A549 (cell line): ENCODE results near the gene FERMT3. TPM values are rescaled to one million over a fixed set of nuclear protein-coding genes. Genes with fewer than 3 reads are reported as not detected.

Experiments used
- ATAC-seq, 2 experiments: fragments of 200-7000 bp in 1 of 2; fragments of >200 bp in 1 of 2; cut with Nextera tagmentation in 1 of 2; cut with Tn5 transposase in 1 of 2; 3 replicates each; pipeline versions ENCODE4 v1.8.0 to v1.9.1; 2018 to 2020; ENCODE audit warnings: mild to moderate bottlenecking in 1 of 2, moderate library complexity in 1 of 2
- CTCF ChIA-PET: fragments of 300-600 bp; sonication (Branson Sonifier 250); formaldehyde crosslinking; extraction: SDS; loops from one replicate; lab custom pipeline; 2021; ENCODE audit warnings: antibody characterized with exemption, inconsistent platforms; lab: Yijun Ruan, JAX
- POLR2A ChIA-PET: fragments of 350-600 bp; formaldehyde crosslinking; extraction: SDS; loops from one replicate; lab custom pipeline; 2021; ENCODE audit warnings: antibody characterized with exemption, inconsistent platforms; lab: Yijun Ruan, JAX
- DNase-seq, 2 experiments: peaks; one replicate each; pipeline versions ENCODE4 v3.0.0 to v3.0.0-alpha.2; 2011 to 2016; ENCODE audit warnings: low read depth in 1 of 2, low spot score in 1 of 2
- FAIRE-seq: peaks from 2 replicates; lab custom pipeline; 2011; peaks lifted over from hg19 to GRCh38; lab: Jason Lieb, UNC
- H3K27ac ChIP-seq, 2 experiments: fragments of >200 bp; sonication (Bioruptor Twin); formaldehyde crosslinking; 3 replicates each; pipeline ENCODE4 v1.5.1; 2016 to 2017
- H3K4me1 ChIP-seq: fragments of >200 bp; sonication (Bioruptor Twin); formaldehyde crosslinking; 3 replicates; pipeline ENCODE4 v1.6.1; 2016
- H3K4me2 ChIP-seq: fragments of >200 bp; sonication (Bioruptor Twin); formaldehyde crosslinking; 3 replicates; pipeline ENCODE4 v1.6.1; 2016
- H3K4me3 ChIP-seq: fragments of >200 bp; sonication (Bioruptor Twin); formaldehyde crosslinking; 3 replicates; pipeline ENCODE4 v1.5.1; 2016
- H3K9me3 ChIP-seq: fragments of >200 bp; sonication (Bioruptor Twin); formaldehyde crosslinking; 3 replicates; pipeline ENCODE4 v1.6.1; 2016
- BHLHE40 ChIP-seq: IDR thresholded peaks from 2 replicates; pipeline ENCODE4 v1.6.1; 2012; ENCODE audit warnings: low read depth, low read length, inconsistent platforms
- CEBPB ChIP-seq, 2 experiments: fragments of >200 bp in 1 of 2; sonication (Bioruptor Twin) in 1 of 2; formaldehyde crosslinking in 1 of 2; IDR thresholded peaks; 2 replicates each; pipeline ENCODE4 v1.6.1; 2012 to 2016
- EHF ChIP-seq: fragments of 250-450 bp; sonication (Bioruptor Pico); IDR thresholded peaks from 2 replicates; pipeline ENCODE4 v1.5.0; 2020; ENCODE audit warnings: mild to moderate bottlenecking
- EHMT2 ChIP-seq: fragments of 200-600 bp; sonication (generic); IDR thresholded peaks from 2 replicates; pipeline ENCODE4 v1.6.1; 2016; ENCODE audit warnings: antibody characterized with exemption, low read depth, mild to moderate bottlenecking, moderate library complexity
- EP300 ChIP-seq, 2 experiments: fragments of >200 bp; sonication (Bioruptor Twin); formaldehyde crosslinking; IDR thresholded peaks; 2 replicates in 1 of 2; 3 replicates in 1 of 2; pipeline ENCODE4 v1.6.1; 2016 to 2017
- ESRRA ChIP-seq: fragments of 150-350 bp; IDR thresholded peaks from 2 replicates; pipeline ENCODE4 v1.6.1; 2014; ENCODE audit warnings: mild to moderate bottlenecking, low read length, borderline replicate concordance
- FOSB ChIP-seq: fragments of 250-450 bp; sonication (Bioruptor Pico); IDR thresholded peaks from 2 replicates; pipeline ENCODE4 v1.5.0; 2020; ENCODE audit warnings: mild to moderate bottlenecking, moderate library complexity
- FOSL2 ChIP-seq, 2 experiments: fragments of 450-650 bp in 1 of 2; fragments of >200 bp in 1 of 2; sonication (Bioruptor Twin) in 1 of 2; formaldehyde crosslinking; IDR thresholded peaks; 2 replicates each; pipeline versions ENCODE4 v1.5.0 to v1.6.1; 2016 to 2020; ENCODE audit warnings: mild to moderate bottlenecking in 1 of 2, moderate library complexity in 1 of 2
- FOXS1 ChIP-seq: fragments of 250-450 bp; sonication (Bioruptor Pico); IDR thresholded peaks from 2 replicates; pipeline ENCODE4 v1.5.0; 2020; ENCODE audit warnings: mild to moderate bottlenecking, moderate library complexity
- HDAC2 ChIP-seq: fragments of 200-600 bp; sonication (generic); IDR thresholded peaks from 2 replicates; pipeline ENCODE4 v1.6.1; 2016
- HOXA7 ChIP-seq: fragments of 250-450 bp; sonication (Bioruptor Pico); IDR thresholded peaks from 2 replicates; pipeline ENCODE4 v1.5.0; 2020; ENCODE audit warnings: mild to moderate bottlenecking, moderate library complexity
- HOXB13 ChIP-seq: fragments of 250-450 bp; sonication (Bioruptor Pico); IDR thresholded peaks from 2 replicates; pipeline ENCODE4 v1.5.0; 2020; ENCODE audit warnings: low read depth, mild to moderate bottlenecking, moderate library complexity
- JUN ChIP-seq, 2 experiments: fragments of >200 bp; sonication (Bioruptor Twin); formaldehyde crosslinking; IDR thresholded peaks; 2 replicates in 1 of 2; 3 replicates in 1 of 2; pipeline ENCODE4 v1.6.1; 2016 to 2017
- KDM5A ChIP-seq: fragments of 200-600 bp; sonication (generic); IDR thresholded peaks from 2 replicates; pipeline ENCODE4 v1.6.1; 2016; ENCODE audit warnings: antibody characterized with exemption, mild to moderate bottlenecking
- MAX ChIP-seq: IDR thresholded peaks from 2 replicates; pipeline ENCODE4 v1.6.1; 2012
- MAZ ChIP-seq: fragments of 150-350 bp; IDR thresholded peaks from 2 replicates; pipeline ENCODE4 v1.6.1; 2014; ENCODE audit warnings: antibody characterized with exemption, low read depth, low read length, borderline replicate concordance
- MYC ChIP-seq: IDR thresholded peaks from 2 replicates; pipeline ENCODE4 v1.6.1; 2012; ENCODE audit warnings: mild to moderate bottlenecking, inconsistent platforms, low read length, improper control_type of control experiment, borderline replicate concordance
- NFE2L2 ChIP-seq: fragments of 150-350 bp; conservative IDR thresholded peaks from 2 replicates; pipeline ENCODE4 v1.6.1; 2014; ENCODE audit warnings: low read length
- NR3C1 ChIP-seq: fragments of >200 bp; sonication (Bioruptor Twin); formaldehyde crosslinking; IDR thresholded peaks from 3 replicates; pipeline ENCODE4 v1.6.1; 2017
- PBX3 ChIP-seq: IDR thresholded peaks from 2 replicates; pipeline ENCODE4 v1.6.1; 2012
- PHF8 ChIP-seq: fragments of 200-600 bp; sonication (generic); IDR thresholded peaks from 2 replicates; pipeline ENCODE4 v1.6.1; 2016; ENCODE audit warnings: low read depth, mild to moderate bottlenecking, antibody characterized with exemption, moderate library complexity, borderline replicate concordance
- POLR2A ChIP-seq: IDR thresholded peaks from 2 replicates; pipeline ENCODE4 v1.6.1; 2012; ENCODE audit warnings: mild to moderate bottlenecking, low read length
- POLR2AphosphoS2 ChIP-seq: conservative IDR thresholded peaks from 2 replicates; pipeline ENCODE4 v1.6.1; 2012; ENCODE audit warnings: low read length, improper control_type of control experiment, inconsistent platforms
- RAD21 ChIP-seq, 2 experiments: fragments of >200 bp in 1 of 2; sonication (Bioruptor Twin) in 1 of 2; formaldehyde crosslinking in 1 of 2; IDR thresholded peaks in 1 of 2; conservative IDR thresholded peaks in 1 of 2; 2 replicates in 1 of 2; 3 replicates in 1 of 2; pipeline ENCODE4 v1.6.1; 2012 to 2018; ENCODE audit warnings: inconsistent platforms in 1 of 2
- RARB ChIP-seq: fragments of 250-450 bp; sonication (Bioruptor Pico); IDR thresholded peaks from 2 replicates; pipeline ENCODE4 v1.8.0; 2021; ENCODE audit warnings: mild to moderate bottlenecking, moderate library complexity
- REST ChIP-seq: fragments of 200-600 bp; sonication (generic); IDR thresholded peaks from 2 replicates; pipeline ENCODE4 v1.6.1; 2016; ENCODE audit warnings: antibody characterized with exemption, mild to moderate bottlenecking, moderate library complexity
- RFX5 ChIP-seq: fragments of 450-650 bp; IDR thresholded peaks from 2 replicates; pipeline ENCODE4 v1.7.1; 2014; ENCODE audit warnings: antibody characterized with exemption, mild to moderate bottlenecking, moderate library complexity
- RNF2 ChIP-seq: fragments of 200-600 bp; sonication (generic); IDR thresholded peaks from 2 replicates; pipeline ENCODE4 v1.6.1; 2016; ENCODE audit warnings: low read depth, mild to moderate bottlenecking, antibody characterized with exemption, moderate library complexity, borderline replicate concordance
- SMC3 ChIP-seq: fragments of >200 bp; sonication (Bioruptor Twin); formaldehyde crosslinking; IDR thresholded peaks from 3 replicates; pipeline ENCODE4 v1.6.1; 2018; ENCODE audit warnings: inconsistent platforms
- SREBF2 ChIP-seq: fragments of 450-650 bp; IDR thresholded peaks from 2 replicates; pipeline ENCODE4 v1.6.1; 2014; ENCODE audit warnings: mild to moderate bottlenecking, moderate library complexity
- ZC3H11A ChIP-seq: fragments of 450-650 bp; IDR thresholded peaks from 2 replicates; pipeline ENCODE4 v1.6.1; 2014; ENCODE audit warnings: antibody characterized with exemption, mild to moderate bottlenecking
- ZFP36 ChIP-seq: fragments of 450-650 bp; IDR thresholded peaks from 2 replicates; pipeline ENCODE4 v1.6.1; 2014; ENCODE audit warnings: borderline replicate concordance; ENCODE audit not compliant: partially characterized antibody
- ZSCAN20 ChIP-seq: fragments of 250-450 bp; sonication (Bioruptor Pico); IDR thresholded peaks from 2 replicates; pipeline ENCODE4 v1.8.0; 2022; ENCODE audit warnings: mild to moderate bottlenecking, moderate library complexity
- WGBS: methylation state at CpG from one replicate; pipeline ENCODE4 v1.1.6; 2017; ENCODE audit errors: missing lambda C conversion rate; 5-methylcytosine and 5-hydroxymethylcytosine counted together
- polyA plus RNA-seq, 4 experiments: library from polyadenylated mRNA; depleted of rRNA in 3 of 4; stranded (reverse); fragments of >200 nt; fragmentation: RNase III in 1 of 4; extraction: RNeasy Plus Mini Kit Qiagen cat#74134 plus additional on column Dnase treatment in 1 of 4; gene quantifications; 2 replicates in 3 of 4; 3 replicates in 1 of 4; pipeline ENCODE4 v1.2.3, GENCODE V29; 2011 to 2017
- TF ChIP-seq, protein P1 (sequence below): fragments of 450-650 bp; IDR thresholded peaks from 2 replicates; pipeline ENCODE4 v1.6.1; 2014; ENCODE audit warnings: antibody characterized with exemption
- TF ChIP-seq, protein P2 (sequence below): fragments of 250-450 bp; sonication (Bioruptor Pico); IDR thresholded peaks from 2 replicates; pipeline ENCODE4 v1.5.0; 2020; ENCODE audit warnings: low read depth, mild to moderate bottlenecking, moderate library complexity

FERMT3 gene
- polyA plus RNA-seq, 2 of the 4 experiments (the other 2 are of a cell fraction), result 0.56 to 2.1 TPM

DNA sequence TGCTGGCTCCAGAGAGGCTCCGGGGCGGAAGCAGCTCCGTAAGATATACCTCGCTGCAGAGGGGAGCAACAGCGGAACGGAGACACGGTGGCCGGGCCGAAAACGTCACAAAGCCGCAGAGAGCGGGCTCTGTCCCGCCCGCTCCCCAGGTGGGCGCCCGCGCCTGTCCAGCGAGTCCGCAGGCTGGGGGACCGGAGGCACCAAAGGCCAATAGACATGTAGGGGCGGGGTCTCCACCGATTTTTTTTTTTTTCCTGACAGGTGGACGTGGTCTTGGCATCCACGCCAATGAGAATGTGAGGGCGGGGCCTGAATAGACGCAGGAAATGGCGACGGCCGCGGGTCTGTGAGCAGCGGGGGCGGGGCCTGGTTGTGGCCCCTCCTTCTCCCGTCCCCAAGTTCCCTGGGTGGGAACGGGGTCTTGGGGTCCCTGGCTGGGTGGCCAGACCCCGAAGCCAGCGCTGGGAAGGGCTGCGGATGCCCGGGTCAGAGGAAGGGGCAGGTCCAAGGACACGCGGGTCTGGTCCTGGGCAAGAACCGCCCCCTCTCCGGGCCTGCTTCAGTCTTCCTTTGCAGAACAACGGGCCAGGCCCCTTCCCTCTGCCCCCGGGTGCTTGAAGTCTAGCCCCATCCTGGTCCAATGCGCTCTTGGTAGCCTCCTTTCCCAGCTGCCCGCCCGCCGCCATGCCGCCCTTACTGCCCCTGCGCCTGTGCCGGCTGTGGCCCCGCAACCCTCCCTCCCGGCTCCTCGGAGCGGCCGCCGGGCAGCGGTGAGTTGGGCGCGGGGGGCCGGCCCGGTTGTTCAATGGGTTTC, 23.9 kb downstream of the FERMT3 start, which contains the start of gene DNAJC4:
DNAJC4 (plus strand) TSS at position 378 of the 814 bp plus-strand sequence; CDS start at position 685, 307 bp downstream.
- no peaks in the 10 kb centered on the region for H3K9me3 ChIP-seq
- peak within 1 kb of the TSS; percentile 98 for H3K4me2 ChIP-seq
- no peak for TF ChIP-seq CEBPB (IDR thresholded peaks at IDR 0.05)
- TF ChIP-seq EHF, result no peak
- TF ChIP-seq MYC, result no peak
- TF ChIP-seq POLR2AphosphoS2, result no peak
- TF ChIP-seq NFE2L2, result no peak
- TF ChIP-seq EP300 (IDR thresholded peaks at IDR 0.05), result no peak
- no peak for TF ChIP-seq RARB (CRISPR knock-in tag)
- no peak for TF ChIP-seq NR3C1
- TF ChIP-seq PHF8, result peak; percentile 42; the same call in 1 of the 2 replicates
- TF ChIP-seq, protein P1, sequence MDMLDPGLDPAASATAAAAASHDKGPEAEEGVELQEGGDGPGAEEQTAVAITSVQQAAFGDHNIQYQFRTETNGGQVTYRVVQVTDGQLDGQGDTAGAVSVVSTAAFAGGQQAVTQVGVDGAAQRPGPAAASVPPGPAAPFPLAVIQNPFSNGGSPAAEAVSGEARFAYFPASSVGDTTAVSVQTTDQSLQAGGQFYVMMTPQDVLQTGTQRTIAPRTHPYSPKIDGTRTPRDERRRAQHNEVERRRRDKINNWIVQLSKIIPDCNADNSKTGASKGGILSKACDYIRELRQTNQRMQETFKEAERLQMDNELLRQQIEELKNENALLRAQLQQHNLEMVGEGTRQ, result no peak
- TF ChIP-seq HDAC2, result no peak
- TF ChIP-seq RFX5, result no peak
- TF ChIP-seq FOSB (CRISPR knock-in tag), result no peak
- TF ChIP-seq, protein P2, sequence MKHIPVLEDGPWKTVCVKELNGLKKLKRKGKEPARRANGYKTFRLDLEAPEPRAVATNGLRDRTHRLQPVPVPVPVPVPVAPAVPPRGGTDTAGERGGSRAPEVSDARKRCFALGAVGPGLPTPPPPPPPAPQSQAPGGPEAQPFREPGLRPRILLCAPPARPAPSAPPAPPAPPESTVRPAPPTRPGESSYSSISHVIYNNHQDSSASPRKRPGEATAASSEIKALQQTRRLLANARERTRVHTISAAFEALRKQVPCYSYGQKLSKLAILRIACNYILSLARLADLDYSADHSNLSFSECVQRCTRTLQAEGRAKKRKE, result no peak
- TF ChIP-seq ZSCAN20 (CRISPR knock-in tag), result no peak
- no peak for TF ChIP-seq MAZ
- no peak for TF ChIP-seq FOSL2 (IDR thresholded peaks at IDR 0.05)
- no peak for TF ChIP-seq FOSL2 (CRISPR knock-in tag; IDR thresholded peaks at IDR 0.05)
- TF ChIP-seq ZFP36, result no peak
- TF ChIP-seq RAD21 (conservative IDR thresholded peaks at IDR 0.05 in 1 of 2, IDR thresholded peaks at IDR 0.05 in 1 of 2), result no peak
- no peak for TF ChIP-seq ESRRA
- no peak for TF ChIP-seq BHLHE40
- TF ChIP-seq MAX, result peak; percentile 43
- TF ChIP-seq EHMT2, result no peak
- no peak for TF ChIP-seq HOXA7 (CRISPR knock-in tag)
- TF ChIP-seq PBX3, result peak; percentile 29; the same call in 1 of the 2 replicates
- TF ChIP-seq FOXS1, result no peak
- peak in 1 of 2 experiments; percentile 52; a peak in 2 of 5 replicates for TF ChIP-seq JUN (IDR thresholded peaks at IDR 0.05)
- no peak for TF ChIP-seq SREBF2
- TF ChIP-seq POLR2A, result peak; percentile 36
- TF ChIP-seq REST, result no peak
- no peak for TF ChIP-seq RNF2
- no peak for TF ChIP-seq SMC3
- TF ChIP-seq ZC3H11A, result no peak
- no peak for TF ChIP-seq HOXB13
- TF ChIP-seq KDM5A, result no peak
- peaks cover 42% of the 10 kb centered on the region for H3K4me1 ChIP-seq
- 3% methylated on average over 46 of the region's 62 CpGs for WGBS
- CTCF ChIA-PET, result interaction anchor here (1.5 to 19.9 kb wide), 2 partner anchors 27 to 74 kb away, joined by 4 to 254 read pairs; partner anchors contain the start of gene FERMT3
- peak within 1 kb of the TSS; percentile 94 for H3K4me3 ChIP-seq
- H3K27ac ChIP-seq, result peak within 1 kb of the TSS; percentile 94 to 95
- FAIRE-seq, result no peak
- peak; percentile 35 to 64 for ATAC-seq
- POLR2A ChIA-PET, result interaction anchor here (1.0 kb wide), 1 partner anchor 11 kb away, joined by 5 read pairs; the partner anchor contains the start of gene FKBP2
- DNase-seq, result peak; percentile 77 to 91
